Right renal cortex interstitium (tissue), 3 donors: ENCODE measurements around the gene ARL15. TPM values are rescaled to one million over a fixed set of nuclear protein-coding genes. Genes with fewer than 3 reads are reported as not detected.
"Not testable (repeated sequence)": the region's sequence is repeated elsewhere in the genome, so short reads cannot be mapped to it uniquely, and the experiment has no call there.

Source experiments
- DNase-seq, 3 donors: peaks; one replicate each; pipeline ENCODE4 v3.0.0-alpha.2; 2013; ENCODE audit warnings: low read depth in 3 of 3, low spot score in 2 of 3
- polyA plus RNA-seq, 3 donors: library from polyadenylated mRNA; unstranded; fragments of 120-200 nt; gene quantifications; one replicate each; pipeline ENCODE4 v1.2.1, GENCODE V29; 2013; ENCODE audit not compliant: insufficient read length in 3 of 3

ARL15 gene
- polyA plus RNA-seq, 3 donors, result 30.6 to 34.0 (median 33.1) TPM

- DNase-seq, result no peak
Measured at GRCh38 chr5:54062958-54063357, 247.4 kb downstream of the ARL15 start.

- not testable (repeated sequence) for DNase-seq
Measured at GRCh38 chr5:54060919-54061318, 249.5 kb downstream of the ARL15 start.

- no peak for DNase-seq
Measured at GRCh38 chr5:54049963-54050362, 260.4 kb downstream of the ARL15 start.

- no peak for DNase-seq
Measured at GRCh38 chr5:54049144-54049543, 261.2 kb downstream of the ARL15 start.

GRCh38 chr5:54045077-54045792 is 265.1 kb downstream of the ARL15 start:
- DNase-seq, result no peak

- DNase-seq, result not testable (repeated sequence)
Measured at GRCh38 chr5:54044276-54044675, 266.1 kb downstream of the ARL15 start.

GRCh38 chr5:54040804-54041203 is 269.6 kb downstream of the ARL15 start:
- no peak for DNase-seq

- no peak for DNase-seq
Measured at GRCh38 chr5:54040018-54040417, 270.4 kb downstream of the ARL15 start.

GRCh38 chr5:54037205-54037604 is 273.2 kb downstream of the ARL15 start:
- DNase-seq, result no peak

GRCh38 chr5:54030981-54031380 is 279.4 kb downstream of the ARL15 start:
- DNase-seq, result no peak

GRCh38 chr5:54024466-54024865 is 285.9 kb downstream of the ARL15 start:
- no peak for DNase-seq

- no peak for DNase-seq
Measured at GRCh38 chr5:54022223-54022622, 288.1 kb downstream of the ARL15 start.

GRCh38 chr5:54021431-54022164 is 288.8 kb downstream of the ARL15 start:
- DNase-seq, result no peak

GRCh38 chr5:54018438-54018837 is 291.9 kb downstream of the ARL15 start:
- DNase-seq, result no peak

GRCh38 chr5:54017580-54017979 is 292.8 kb downstream of the ARL15 start:
- no peak for DNase-seq

GRCh38 chr5:54013556-54014194 is 296.7 kb downstream of the ARL15 start:
- DNase-seq, result no peak

- no peak for DNase-seq
Measured at GRCh38 chr5:54009828-54010227, 300.5 kb downstream of the ARL15 start.

GRCh38 chr5:54009357-54009756 is 301.0 kb downstream of the ARL15 start:
- DNase-seq, result no peak

- no peak for DNase-seq
Measured at GRCh38 chr5:54007827-54008777, 302.3 kb downstream of the ARL15 start.

- DNase-seq, result no peak
Measured at GRCh38 chr5:54004697-54005096, 305.7 kb downstream of the ARL15 start.

- DNase-seq, result no peak
Measured at GRCh38 chr5:54002779-54003178, 307.6 kb downstream of the ARL15 start.
